PFSK-1 (cell line): Measurements from ENCODE around the gene KMT2E.

Experiments used
- POLR2AphosphoS5 ChIP-seq: IDR thresholded peaks from 2 replicates; pipeline ENCODE4 v1.6.1; 2012; ENCODE audit warnings: low read depth, mild to moderate bottlenecking, control low read depth, low read length, moderate library complexity
- SIN3A ChIP-seq: IDR thresholded peaks from 2 replicates; pipeline ENCODE4 v1.6.1; 2012; ENCODE audit warnings: mild to moderate bottlenecking, low read length, moderate library complexity, borderline replicate concordance; ENCODE audit not compliant: insufficient read depth
- TAF1 ChIP-seq: IDR thresholded peaks from 2 replicates; pipeline ENCODE4 v1.6.1; 2012; ENCODE audit warnings: low read length, control low read depth, borderline replicate concordance; ENCODE audit not compliant: insufficient read depth

DNA sequence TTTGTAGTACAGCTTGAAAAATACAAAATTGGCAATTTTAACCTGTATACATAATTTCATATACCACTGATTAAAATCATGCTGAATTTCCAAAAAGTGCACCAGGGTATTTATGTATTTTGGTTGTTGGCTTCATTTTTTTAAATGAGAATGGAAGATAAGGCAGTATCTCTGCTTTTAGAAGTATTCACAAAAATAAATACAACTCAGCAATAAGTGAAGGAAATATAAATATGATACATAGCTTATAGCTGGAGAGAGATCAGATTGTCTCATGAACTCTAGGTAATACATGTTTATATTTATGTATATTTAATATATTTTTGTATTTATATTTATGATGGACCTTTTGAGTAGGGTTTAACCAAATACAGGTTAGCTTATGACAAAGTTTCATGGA, 81.0 kb downstream of the KMT2E start:
- TF ChIP-seq POLR2AphosphoS5 = no peak
- TF ChIP-seq TAF1 = no peak
- no peak for TF ChIP-seq SIN3A
